ENCODE results near the gene ZIC5.

Gene ZIC5

DNA sequence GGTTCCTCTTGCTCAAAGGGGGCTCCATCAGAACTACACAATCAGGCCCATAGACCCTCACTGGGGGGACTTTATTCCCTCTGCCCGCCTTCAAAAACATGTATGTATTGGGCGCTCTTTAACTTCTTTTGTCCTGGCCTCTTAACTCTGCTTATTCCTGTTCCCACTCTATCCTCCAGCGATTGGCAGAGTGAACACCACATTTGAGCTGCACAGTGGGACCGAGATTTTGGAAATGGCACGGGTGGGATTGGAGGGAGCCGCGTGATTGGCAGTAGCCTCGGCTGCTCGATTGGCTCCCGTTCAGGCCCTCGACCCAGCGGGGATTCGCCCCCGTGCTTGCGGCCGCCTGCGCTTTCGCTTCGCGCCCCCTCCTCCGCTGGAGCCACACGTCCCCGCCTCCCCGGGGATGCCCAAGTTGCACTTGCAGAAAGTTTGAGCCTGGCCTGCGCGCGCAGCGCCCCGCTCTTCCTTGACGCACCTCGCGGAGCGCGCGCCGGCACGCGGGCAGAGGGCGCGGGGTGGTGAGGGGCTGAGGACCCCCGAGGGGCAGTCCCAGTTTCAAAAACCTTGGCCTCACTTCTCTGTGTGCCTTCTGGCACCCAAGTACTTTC lies at the start of gene ZIC5:
Gene ZIC5 (minus strand): TSS at position 192 of the 614 bp plus-strand sequence. CDS start 164 bp downstream, at position 28.
- no peak for DNase-seq

DNA sequence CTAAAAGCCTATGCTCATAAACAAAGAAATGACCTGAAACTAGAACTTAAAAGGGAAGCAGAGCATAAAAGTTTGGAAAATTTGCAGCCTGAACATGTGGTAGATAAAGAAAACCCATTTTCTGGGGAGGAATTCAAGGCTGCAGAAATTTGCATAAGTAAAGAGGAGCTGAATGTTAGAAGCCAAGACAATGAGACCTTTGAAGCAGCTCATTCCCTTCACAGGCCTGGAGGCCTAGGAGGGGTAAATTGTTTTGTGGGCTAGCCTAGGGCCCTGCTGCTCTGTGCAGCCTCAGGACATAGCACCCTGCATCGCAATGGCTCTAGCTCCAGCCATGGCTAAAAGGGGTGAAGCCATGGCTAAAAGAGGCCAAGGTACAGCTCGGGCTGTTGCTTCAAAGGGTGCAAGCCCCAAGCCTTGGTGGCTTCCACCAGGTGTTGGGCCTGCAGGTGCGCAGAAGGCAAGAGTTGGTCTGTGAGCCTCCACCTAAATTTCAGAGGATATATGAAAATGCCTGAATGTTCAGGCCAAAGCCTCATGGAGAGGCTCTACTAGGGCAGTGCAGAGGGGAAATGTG lies 48.3 kb upstream of the ZIC5 start:
- no peak for DNase-seq

DNA sequence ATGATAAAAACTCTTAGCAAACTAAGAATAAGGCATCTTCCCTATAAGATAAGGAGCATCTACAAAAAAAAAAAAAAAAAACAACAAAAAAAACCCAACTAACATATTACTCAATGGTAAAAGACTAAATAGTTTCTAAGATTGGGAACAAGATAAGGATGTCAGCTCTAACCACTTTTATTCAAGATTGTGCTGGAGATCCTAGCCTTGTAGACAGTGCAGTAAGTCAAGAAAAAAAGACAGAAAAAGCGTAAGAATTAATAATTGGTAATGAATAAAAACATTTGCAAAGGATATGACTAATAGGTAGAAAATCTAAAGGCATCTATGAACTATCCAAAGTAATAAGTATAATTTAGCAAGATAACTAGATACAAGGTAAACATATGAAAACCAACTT lies 43.1 kb upstream of the ZIC5 start:
- DNase-seq = no peak

DNA sequence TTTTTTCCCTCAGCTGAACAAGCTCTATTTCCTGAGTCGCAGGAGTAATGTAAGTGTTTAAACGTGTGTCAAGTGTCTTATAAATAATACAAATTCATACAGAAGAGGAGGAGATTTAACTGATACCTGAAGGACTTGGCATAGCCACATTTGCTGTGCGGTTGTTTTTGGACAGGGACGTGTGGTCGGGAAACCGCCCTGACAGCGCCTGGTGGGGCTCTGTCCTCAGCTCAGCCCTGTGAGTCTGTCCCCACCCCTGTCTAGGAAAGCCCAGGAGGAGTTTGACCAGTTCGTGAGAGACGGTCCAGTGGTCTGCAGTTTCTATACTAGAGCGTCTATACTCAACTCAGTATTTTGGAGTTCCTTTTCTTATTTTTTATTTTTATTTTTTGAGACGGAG lies 26.7 kb upstream of the ZIC5 start:
- DNase-seq = no peak

DNA sequence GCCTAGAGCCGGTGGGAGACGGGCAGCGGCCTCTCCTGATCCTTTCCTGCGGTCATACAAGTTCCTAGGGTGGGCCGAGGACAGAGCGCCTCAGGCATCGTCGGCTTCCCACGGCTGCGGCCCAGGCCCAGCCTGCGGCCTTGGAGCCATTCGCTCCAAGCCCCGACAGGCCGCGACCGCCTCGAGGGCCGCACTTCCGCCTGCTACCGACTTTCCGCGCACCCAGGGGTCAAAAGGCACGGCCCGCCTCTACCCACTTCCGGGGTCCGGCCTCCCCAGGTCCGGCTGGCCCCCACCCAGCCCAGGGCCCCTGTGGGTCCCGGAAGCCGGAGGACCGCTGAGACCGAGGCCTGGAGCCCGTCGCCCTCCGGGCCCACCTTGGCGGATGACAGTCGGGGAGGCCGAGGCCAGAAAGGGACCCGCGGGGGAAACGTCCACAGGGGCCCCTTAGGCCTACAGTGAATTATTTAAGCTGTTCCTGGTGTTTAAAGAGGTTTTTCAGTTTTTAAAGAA lies 26.2 kb upstream of the ZIC5 start:
- DNase-seq = no peak

DNA sequence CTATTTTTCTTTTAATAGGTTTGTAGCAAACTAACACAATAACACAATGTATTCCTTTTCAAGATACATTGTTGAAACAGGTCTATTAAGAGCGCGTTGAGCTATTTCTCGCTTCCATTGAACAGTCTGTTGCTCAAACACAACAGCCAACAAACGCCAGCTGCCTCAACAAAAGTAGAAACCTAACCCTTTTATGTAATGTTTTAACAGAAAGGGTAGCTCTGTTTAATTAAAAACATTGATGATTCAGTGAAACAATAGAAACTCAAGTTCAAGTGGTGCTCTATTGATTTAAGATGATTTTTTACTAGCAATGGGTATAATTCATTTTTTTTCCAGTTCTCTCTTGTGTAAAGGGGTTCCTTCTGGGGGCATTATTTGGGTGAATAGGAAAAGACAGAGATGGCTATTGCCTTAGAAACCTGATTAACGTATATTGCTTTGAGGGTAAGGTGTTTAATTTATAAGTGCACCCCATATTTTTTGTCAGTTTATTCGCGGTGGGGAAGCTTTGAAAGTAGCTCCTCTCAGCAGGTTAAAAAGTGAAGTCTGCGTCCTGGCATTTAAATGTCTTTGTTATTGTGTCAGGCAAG lies 24.9 kb upstream of the ZIC5 start:
- DNase-seq = no peak

DNA sequence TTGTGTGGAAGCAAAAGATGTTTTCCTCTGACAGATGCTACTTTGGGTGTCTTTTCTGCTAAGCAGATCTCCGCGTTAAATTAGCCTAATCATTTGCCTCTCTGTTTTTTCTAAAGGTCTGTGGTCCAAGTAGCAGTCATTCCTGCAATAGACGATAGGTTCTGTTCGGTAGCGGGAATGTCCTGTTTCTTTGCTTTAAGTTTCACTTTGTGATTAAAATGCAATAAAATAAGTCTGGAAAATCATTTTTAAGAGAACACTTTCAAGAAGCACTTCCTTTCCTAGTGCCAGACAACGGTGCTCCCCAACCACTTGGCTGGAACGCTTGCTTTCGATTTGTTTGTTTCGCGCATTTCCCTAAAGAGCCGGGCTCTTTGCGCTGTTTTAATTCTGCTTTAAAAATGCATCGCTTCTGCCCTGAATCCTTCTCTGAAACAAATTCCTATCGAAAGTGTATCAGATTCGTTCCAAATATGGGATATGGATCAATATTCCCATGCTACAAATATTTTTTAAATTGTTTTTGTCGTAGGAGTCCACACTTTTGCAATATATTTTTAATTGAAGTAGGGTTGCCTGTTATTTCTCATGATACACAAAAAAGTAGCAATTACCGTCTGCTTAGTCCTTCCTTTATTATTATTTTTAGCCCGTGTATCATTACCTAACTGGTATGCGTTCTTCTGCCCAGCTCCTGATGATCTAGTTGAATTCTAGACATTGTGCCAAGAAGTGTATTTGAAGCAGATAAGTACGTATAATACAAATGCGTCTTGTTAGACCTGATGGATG lies 24.2 kb upstream of the ZIC5 start:
- no peak for DNase-seq

DNA sequence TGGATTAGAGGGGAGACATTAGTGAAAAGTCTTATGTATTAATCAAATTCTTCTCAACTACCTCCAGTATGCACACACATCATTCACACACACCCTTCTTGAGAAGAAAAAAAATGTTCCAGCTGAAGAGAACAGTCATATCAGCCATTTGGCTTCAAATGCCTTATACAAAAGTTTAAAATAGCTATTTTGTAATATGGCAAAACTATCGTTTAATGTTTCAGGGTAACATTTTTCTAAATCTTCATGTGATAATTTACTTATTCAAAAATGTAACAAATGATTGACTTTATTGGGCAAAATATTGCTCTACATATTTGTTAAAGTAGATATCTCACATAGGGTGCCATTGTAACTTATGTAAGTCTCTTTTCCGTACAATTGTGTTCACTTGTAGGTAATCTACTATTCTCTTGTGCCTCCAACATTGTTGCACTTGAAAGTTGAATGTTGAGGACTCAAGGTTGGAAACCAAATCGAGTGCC lies 23.6 kb upstream of the ZIC5 start:
- DNase-seq = no peak

DNA sequence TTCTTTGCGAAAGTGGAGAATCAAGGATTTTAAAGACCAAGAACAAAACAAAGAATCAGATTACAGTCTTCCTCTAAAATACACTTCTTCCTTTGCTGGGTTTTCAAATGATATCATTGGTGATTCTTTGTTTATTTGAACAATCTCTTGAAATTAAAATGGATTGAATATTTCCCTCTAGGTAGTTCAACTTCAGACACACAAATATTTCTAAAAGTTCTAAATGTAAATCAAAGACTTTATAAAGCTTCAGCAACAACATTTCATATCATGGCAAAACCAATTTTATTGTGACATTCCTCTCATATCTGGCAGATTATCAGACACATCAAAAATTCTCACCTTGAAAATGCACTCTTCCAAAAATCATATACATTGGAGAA lies 23.1 kb upstream of the ZIC5 start:
- DNase-seq = no peak

DNA sequence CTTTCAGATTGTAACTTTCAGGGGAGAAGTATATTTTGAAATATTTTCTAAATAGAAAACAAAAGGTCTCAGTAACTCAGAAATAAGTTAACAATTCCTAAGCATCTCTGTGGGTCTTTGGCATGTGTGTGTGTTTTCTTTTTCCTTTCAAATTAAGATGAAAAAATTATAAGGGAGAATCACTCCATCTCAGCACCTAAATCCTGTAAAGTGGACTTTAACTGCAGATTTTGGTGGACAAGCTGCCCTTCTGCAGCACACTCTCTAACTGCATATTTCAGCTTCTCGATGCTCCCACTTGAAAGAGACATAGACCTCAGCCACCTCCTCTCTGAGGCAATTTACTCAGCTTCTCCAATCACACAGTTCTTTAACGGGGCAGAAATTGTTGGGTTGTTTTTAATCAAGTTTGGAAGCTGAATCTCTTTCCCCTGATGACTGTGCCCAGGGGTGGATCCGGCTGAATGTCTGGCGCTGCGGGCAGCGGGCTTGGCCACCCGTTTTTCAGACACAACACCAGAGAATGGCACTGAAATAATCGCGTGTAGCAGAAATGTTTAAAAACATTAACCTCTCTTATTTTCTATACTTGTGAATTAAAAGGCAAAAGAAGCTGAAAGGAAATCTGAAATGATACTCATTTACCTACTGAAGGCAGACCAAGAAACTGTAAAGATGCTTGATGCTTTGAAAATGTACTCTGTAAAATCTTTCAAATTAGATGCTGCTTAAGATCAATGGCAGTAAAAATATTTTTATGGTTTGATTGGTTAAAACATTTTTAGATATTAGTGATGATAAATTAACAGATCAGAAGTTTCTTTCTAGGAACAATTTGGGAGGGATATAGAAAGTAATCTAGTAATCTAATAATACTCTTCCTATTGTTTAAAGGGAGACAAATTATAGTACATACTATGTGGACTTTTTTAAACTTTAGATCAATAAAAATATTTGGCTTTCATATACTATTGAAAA lies 22.4 kb upstream of the ZIC5 start:
- DNase-seq = no peak

DNA sequence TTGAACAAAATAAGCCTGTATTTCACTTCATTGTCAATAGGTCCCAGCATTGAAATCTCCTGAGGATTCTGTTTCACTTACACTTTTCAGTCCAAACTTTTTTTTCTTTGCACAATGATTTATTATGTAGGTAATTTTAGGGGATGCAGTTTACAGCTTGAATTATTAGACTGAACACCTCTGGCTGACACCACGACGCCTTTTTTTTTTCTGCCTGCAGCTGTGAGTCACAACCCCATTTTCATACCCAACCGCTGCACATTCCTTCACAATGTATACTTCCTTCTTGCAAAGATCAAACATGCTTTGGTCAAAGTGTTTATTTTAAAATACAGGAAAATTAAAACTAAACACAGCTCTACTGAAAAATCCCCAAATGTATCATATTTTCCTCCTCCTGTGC lies 21.4 kb upstream of the ZIC5 start:
- DNase-seq = no peak

DNA sequence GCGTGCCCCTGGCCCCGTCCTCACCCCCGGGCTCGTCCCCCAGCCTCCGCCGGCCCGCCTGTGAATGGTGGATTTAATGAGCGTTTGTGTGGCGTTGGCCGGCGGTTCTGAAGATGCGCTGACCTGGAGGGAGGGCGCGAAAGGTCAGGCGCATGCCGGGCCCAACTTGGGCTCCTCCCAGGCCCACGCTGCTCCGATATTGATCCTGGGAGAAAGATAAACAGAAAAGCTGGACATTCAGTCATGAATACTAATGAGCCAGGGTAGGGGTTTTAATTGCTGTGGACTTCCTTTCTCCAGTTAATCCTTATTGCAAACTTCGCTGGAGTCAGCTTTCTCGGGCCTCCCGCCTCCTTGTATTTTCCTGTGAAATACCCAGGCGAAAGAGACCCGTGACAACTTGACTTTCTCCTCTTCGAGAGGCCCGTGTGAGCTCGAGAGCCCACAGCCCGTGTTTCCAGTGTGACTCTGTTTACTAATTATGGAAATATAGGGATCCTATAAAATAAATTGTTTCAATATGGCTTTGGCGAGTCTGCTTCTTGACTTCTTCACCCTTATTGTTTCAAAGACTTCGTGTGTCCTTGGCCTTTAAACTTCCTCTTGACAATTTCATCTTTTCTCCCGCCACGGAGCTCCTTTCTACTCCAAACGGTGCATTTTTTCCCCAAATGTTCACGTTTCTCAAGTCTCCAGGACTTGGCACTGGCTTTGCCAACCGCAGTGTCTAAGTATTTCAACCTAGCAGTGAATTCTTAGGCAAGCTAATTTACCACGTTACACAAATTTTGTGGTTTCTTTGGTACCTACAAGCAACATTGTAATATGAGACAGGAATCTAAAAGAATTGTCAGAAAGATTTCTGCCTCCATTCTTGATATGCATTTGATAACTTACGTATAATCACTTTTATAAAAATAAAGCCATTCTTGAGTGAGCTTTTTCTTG lies 20.5 kb upstream of the ZIC5 start:
- no peak for DNase-seq

DNA sequence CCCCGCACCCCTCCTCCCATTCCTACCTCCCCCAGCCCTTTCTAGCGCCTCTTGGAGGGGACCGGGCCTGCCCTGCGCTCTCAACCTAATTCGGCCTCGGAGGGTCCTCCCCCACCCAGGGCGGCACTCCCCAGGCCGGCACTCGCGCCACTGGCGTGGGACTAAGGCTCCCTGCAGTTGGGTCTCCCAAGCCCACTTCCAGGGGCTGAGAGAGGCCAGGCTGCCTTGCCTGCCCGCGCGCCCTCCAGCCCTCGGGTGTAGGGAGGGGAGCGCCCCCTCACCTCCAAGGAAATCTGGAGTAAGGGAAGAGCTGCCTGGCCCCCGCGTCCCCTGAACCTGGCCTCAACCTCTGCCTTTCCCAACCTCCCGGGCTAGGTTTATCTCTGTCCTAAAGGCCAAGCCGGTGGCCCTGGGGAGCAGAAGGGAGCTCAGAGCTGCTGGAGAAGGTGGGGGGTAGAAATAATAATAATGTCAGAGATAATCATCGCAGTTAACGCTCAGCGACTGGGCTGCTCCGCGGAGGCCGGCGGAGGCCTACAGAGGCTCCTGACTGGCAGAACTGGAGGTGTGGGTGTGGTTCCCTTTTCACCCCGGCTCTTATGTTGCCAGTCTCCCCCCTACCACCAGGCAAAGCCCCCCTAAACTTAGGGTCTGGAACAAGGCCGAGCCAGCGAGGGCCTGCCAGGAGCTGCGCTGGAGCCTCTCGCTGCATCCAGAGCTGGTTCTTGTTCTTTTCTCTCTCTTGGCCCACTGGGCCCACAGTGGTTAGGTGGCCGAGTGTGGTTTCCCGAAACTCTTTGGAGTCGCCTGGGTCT lies 19.7 kb upstream of the ZIC5 start:
- DNase-seq = no peak

DNA sequence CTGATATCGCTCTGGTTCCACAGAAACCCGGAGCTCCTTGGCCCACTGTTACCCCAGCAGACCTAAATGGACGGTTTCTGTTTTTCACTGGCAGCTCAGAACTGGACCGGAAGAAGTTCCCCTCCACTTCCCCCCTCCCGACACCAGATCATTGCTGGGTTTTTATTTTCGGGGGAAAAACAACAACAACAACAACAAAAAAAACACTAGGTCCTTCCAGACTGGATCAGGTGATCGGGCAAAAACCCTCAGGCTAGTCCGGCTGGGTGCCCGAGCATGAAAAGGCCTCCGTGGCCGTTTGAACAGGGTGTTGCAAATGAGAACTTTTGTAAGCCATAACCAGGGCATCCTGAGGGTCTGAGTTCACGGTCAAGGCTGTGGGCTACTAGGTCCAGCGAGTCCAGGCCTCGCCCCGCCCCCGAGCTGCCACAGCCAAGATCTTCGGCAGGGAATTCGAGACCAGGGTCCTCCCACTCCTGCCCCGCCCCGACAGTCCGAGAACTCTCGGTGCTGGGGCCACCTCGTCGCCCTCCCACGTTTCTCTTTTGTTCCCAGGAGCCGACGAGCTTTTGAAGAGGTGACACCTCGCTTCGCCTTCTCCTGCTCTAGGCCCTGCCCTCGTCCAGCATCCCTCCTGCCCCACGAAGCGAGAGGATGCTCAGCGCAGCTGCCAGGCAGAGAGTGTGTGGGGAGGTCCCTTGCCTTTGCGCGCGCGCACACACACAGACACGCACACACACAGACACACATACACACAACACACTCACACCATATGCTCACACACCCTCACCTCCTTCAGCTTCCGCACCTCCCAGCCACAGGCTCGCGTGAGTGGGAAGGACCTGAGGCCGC lies 18.8 kb upstream of the ZIC5 start:
- DNase-seq = no peak

DNA sequence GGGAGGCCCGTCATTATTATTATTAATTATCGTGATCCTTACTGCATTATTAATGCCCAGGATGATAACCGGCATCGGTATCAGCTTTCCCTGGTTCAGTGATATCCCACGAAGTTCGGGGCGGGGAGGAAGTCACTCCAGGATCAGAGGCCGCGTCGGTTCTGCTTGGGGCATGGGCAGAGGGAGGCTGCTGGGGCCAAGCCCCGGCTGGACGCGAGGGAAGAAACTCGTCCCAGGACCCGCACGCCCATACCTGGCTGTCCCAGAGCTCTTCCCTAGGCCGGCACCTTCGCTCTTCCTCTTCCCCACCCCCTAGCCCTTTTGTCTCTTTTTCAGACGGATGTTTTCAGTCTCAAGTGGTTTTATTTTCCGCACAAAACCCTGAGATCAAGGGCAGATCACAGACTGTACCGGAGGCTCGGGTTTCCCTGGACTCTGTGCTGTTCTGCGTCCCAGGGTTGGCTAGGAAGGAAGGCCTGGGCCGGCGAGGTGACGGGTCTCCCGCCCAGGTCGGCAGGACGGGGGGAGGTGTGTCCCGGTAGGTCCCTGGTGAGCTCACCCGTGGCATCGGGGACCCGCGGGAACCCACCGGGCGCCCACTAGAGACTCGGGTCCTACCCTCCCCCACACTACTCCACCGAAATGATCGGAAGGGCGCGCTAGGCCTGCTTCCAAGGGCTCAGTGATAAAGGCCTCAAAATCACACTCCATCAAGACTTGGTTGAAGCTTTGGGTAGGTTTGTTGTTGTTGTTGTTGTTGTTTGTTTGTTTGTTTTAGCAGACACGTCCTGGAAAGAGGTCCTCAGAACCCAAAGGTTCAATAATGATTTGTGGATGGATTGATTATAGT lies 17.9 kb upstream of the ZIC5 start:
- no peak for DNase-seq

DNA sequence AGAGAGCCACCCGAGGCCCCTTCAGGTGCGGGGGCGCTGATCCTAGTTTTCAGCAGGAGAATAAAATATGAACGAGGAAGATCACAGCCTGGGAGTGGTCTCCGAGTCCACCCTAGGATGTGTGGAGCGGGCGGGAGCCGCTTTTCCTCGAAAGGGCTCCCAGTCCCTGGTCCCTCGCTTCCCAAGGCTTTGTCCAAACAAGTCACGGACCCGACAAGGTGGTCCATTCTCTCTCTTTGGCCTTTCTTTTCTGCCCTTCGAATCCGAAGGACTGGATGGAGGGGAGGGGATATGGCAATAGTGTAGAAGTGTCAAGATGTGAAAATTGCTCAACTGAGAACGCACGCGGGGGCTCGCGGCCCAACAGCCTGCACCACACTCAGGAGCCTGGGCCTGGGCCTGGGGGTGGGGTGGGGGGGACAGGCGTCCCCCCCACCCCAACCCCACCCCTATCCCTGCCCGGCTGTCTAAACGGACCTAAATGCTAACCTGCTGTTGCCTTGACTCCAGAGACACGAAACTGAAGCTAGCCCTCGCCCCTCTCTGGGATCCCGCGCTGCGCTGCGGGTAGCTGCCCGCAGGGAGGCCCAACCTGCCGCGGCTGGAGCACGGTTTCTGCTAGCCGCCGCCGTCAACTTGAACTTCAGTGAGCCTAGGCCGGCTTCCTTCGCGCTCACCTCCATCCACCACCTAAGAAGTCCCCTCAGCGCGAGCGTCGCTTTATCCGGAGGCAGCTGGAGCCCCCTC lies 17.1 kb upstream of the ZIC5 start:
- no peak for DNase-seq
